ENCODE data around the gene STX7.

DNA sequence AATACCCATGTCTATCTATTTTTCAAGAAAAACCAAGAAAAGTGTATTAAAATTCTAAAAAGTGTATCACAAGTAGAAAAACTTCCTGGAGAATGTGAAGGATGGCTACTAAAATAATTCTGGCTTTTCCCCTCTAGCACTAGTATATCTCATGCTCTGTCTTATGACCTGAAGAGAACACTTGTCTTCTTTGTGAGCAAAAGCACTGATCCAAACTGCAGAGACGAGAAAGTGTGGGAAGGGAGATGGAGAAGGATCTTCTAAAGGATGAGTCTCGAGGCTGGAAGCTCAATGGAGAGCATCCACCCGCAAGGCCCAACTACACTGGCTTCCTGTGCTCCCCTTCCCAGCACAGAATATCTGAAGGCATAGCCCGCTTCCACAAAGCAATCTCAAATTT lies 23.5 kb downstream of the STX7 start:
- TF ChIP-seq, protein P1, sequence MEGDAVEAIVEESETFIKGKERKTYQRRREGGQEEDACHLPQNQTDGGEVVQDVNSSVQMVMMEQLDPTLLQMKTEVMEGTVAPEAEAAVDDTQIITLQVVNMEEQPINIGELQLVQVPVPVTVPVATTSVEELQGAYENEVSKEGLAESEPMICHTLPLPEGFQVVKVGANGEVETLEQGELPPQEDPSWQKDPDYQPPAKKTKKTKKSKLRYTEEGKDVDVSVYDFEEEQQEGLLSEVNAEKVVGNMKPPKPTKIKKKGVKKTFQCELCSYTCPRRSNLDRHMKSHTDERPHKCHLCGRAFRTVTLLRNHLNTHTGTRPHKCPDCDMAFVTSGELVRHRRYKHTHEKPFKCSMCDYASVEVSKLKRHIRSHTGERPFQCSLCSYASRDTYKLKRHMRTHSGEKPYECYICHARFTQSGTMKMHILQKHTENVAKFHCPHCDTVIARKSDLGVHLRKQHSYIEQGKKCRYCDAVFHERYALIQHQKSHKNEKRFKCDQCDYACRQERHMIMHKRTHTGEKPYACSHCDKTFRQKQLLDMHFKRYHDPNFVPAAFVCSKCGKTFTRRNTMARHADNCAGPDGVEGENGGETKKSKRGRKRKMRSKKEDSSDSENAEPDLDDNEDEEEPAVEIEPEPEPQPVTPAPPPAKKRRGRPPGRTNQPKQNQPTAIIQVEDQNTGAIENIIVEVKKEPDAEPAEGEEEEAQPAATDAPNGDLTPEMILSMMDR (IDR thresholded peaks at IDR 0.05), result no peak
- no peak for TF ChIP-seq EP300 (IDR thresholded peaks at IDR 0.05)
